GM12864 (cell line): ENCODE measurements around the gene CYSTM1.
"Not testable (repeated sequence)": the region's sequence is repeated elsewhere in the genome, so short reads cannot be mapped to it uniquely, and the experiment has no call there.

Experiments used
- DNase-seq: peaks from one replicate; pipeline ENCODE4 v3.0.0-alpha.2; 2011; ENCODE audit warnings: low read depth
- H3K4me3 ChIP-seq: 2 replicates; pipeline ENCODE4 v1.5.1; 2011; ENCODE audit warnings: mild to moderate bottlenecking, low read depth, low read length, control low read depth
- CTCF ChIP-seq: IDR thresholded peaks from 2 replicates; pipeline ENCODE4 v1.5.1; 2011; ENCODE audit warnings: low read depth, mild to moderate bottlenecking, moderate library complexity, low read length, control low read depth, inconsistent platforms; ENCODE audit errors: missing control alignments

Gene CYSTM1

GRCh38 chr5:140194662-140195061 is 19.7 kb downstream of the CYSTM1 start:
- no peak for TF ChIP-seq CTCF
- DNase-seq, result no peak
- H3K4me3 ChIP-seq, result no peak overlapping the region

GRCh38 chr5:140196115-140196814 is 21.3 kb downstream of the CYSTM1 start:
- no peak overlapping the region for H3K4me3 ChIP-seq
- TF ChIP-seq CTCF, result no peak
- DNase-seq, result no peak

GRCh38 chr5:140197023-140197422 is 22.0 kb downstream of the CYSTM1 start:
- no peak overlapping the region for H3K4me3 ChIP-seq
- DNase-seq, result no peak
- no peak for TF ChIP-seq CTCF

GRCh38 chr5:140198915-140199314 is 23.9 kb downstream of the CYSTM1 start:
- DNase-seq, H3K4me3 ChIP-seq: not testable (repeated sequence)

- DNase-seq, result no peak
- no peak for TF ChIP-seq CTCF
- H3K4me3 ChIP-seq, result no peak overlapping the region
Observed at GRCh38 chr5:140202078-140202477, 27.1 kb downstream of the CYSTM1 start.

GRCh38 chr5:140202610-140203009 is 27.6 kb downstream of the CYSTM1 start:
- no peak overlapping the region for H3K4me3 ChIP-seq
- no peak for TF ChIP-seq CTCF
- DNase-seq, result no peak

- no peak for DNase-seq
Observed at GRCh38 chr5:140205216-140205615, 30.2 kb downstream of the CYSTM1 start.

More at GRCh38 chr5:140205216-140205615, 30.2 kb downstream of the CYSTM1 start:
- H3K4me3 ChIP-seq, result no peak overlapping the region
- no peak for TF ChIP-seq CTCF
